GM23248 (cell line): ENCODE results near the gene NPSR1.

Experiments
- EZH2 ChIP-seq: fragments of 200-600 bp; sonication (generic); IDR thresholded peaks from 2 replicates; pipeline ENCODE4 v1.6.1; 2018; ENCODE audit warnings: antibody characterized with exemption, mild to moderate bottlenecking; ENCODE audit not compliant: insufficient read depth, poor library complexity, severe bottlenecking
- EZH2phosphoT487 ChIP-seq: fragments of 200-600 bp; sonication (generic); IDR thresholded peaks from 2 replicates; pipeline ENCODE4 v1.6.1; 2018; ENCODE audit warnings: antibody characterized with exemption, moderate library complexity, mild to moderate bottlenecking, low read depth; ENCODE audit not compliant: insufficient read depth

GRCh38 chr7:34655384-34655783 is 2.6 kb upstream of the NPSR1 start:
- no peak for TF ChIP-seq EZH2
- TF ChIP-seq EZH2phosphoT487 = no peak
